Measurements from ENCODE around the gene ABTB2. TPM values are rescaled to one million over a fixed set of nuclear protein-coding genes. Genes with fewer than 3 reads are reported as not detected.

The ABTB2 gene
- total RNA-seq, 1 experiment from 2014 or later, result 3.6 TPM

- Mint-ChIP-seq H3K4me3 (ENCODE audit: unreplicated experiment) (no peak overlapping the region), H3K27me3 (ENCODE audit: insufficient read depth, unreplicated experiment) (no peaks in the 10 kb centered on the region), H3K36me3 (ENCODE audit: insufficient read depth, unreplicated experiment) (no peaks in the 10 kb centered on the region), H3K4me1 (ENCODE audit: low read depth, unreplicated experiment) (no peaks in the 10 kb centered on the region), H3K27ac (ENCODE audit: unreplicated experiment) (no peak overlapping the region), H3K9me3 (ENCODE audit: unreplicated experiment) (no peaks in the 10 kb centered on the region)
- CTCF ChIA-PET, result no interaction called here
- no peak for TF ChIP-seq CTCF (IDR thresholded peaks at IDR 0.05; ENCODE audit: insufficient read depth in 1 of 2, low read depth in 1 of 2, low read length in 1 of 2, severe bottlenecking in 1 of 2, unreplicated experiment in 1 of 2)
- Histone ChIP-seq H3K27me3 (replicated peaks; ENCODE audit: control insufficient read depth, insufficient read depth, low read length) (no peaks in the 10 kb centered on the region), H3K4me3 (ENCODE audit: low read depth, low read length) (no peak overlapping the region), H3K36me3 (ENCODE audit: control insufficient read depth, insufficient read depth, low read length) (no peaks in the 10 kb centered on the region), H3K4me1 (no peaks in the 10 kb centered on the region), H3K9me3 (no peaks in the 10 kb centered on the region)
- intact Hi-C loops (cut with micrococcal nuclease; ENCODE audit: unreplicated experiment), result loop anchor here (5.0 kb wide), 1 partner anchor 95 kb away; the partner anchor contains the start of gene ABTB2
- POLR2A ChIA-PET, result no interaction called here
- no TSS peak for BruUV-seq (replicated peaks)
- no peak for DNase-seq
Measured at GRCh38 chr11:34262531-34263081, 95.2 kb downstream of the ABTB2 start.

DNA sequence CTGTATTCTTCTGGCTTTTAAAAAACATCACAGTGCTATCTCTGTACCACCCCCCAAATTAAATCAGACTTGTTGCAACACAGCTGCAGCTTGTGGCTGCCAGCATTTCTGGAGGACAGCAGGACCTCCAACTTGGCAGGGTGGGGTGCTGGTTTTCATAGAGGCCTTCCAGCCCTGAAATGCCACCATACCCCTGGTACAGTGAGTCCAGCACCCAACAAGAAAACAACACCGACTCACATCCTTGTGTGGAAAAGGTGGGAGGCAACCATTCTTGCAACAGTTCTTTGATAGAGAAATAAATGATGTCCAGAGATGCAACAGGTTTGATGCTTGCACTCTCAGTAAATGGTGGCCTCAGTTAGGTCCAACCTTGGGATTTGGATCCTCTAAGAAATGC, 96.0 kb downstream of the ABTB2 start:
- Mint-ChIP-seq H3K27me3 (ENCODE audit: insufficient read depth, unreplicated experiment) (no peaks in the 10 kb centered on the region), H3K36me3 (ENCODE audit: insufficient read depth, unreplicated experiment) (no peaks in the 10 kb centered on the region), H3K27ac (ENCODE audit: unreplicated experiment) (no peak overlapping the region), H3K4me3 (ENCODE audit: unreplicated experiment) (no peak overlapping the region), H3K4me1 (ENCODE audit: low read depth, unreplicated experiment) (no peaks in the 10 kb centered on the region), H3K9me3 (ENCODE audit: unreplicated experiment) (no peaks in the 10 kb centered on the region)
- Histone ChIP-seq H3K27me3 (replicated peaks; ENCODE audit: control insufficient read depth, insufficient read depth, low read length) (no peaks in the 10 kb centered on the region), H3K36me3 (ENCODE audit: control insufficient read depth, insufficient read depth, low read length) (no peaks in the 10 kb centered on the region), H3K9me3 (no peaks in the 10 kb centered on the region), H3K4me1 (no peaks in the 10 kb centered on the region), H3K4me3 (ENCODE audit: low read depth, low read length) (no peak overlapping the region)
- ChIA-PET POLR2A (no interaction called here), CTCF (no interaction called here)
- intact Hi-C loops (cut with micrococcal nuclease; ENCODE audit: unreplicated experiment), result loop anchor here (5.0 kb wide), 1 partner anchor 95 kb away; the partner anchor contains the start of gene ABTB2
- no peak for DNase-seq
- BruUV-seq (replicated peaks), result no TSS peak
- TF ChIP-seq CTCF (IDR thresholded peaks at IDR 0.05; ENCODE audit: insufficient read depth in 1 of 2, low read depth in 1 of 2, low read length in 1 of 2, severe bottlenecking in 1 of 2, unreplicated experiment in 1 of 2), result no peak

DNA sequence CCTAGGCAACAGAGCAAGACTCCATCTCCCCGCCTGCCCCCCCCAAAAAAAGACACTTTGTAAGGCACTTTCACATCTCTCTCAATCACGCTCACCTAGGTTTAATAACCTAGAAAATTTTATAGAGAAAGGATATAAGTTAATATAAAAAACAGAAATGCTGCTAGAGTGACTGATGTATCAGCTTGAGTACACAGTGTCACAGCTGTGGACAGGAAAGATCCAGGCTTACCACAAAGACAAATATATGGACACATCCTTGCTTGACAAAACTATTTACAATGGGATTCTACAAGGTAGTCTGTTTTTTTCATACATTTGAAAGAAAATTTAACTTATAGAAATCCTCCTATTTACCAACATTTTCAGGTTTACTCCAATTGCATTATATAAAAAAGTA, 96.7 kb downstream of the ABTB2 start:
- Mint-ChIP-seq H3K4me1 (ENCODE audit: low read depth, unreplicated experiment) (no peaks in the 10 kb centered on the region), H3K27me3 (ENCODE audit: insufficient read depth, unreplicated experiment) (no peaks in the 10 kb centered on the region), H3K9me3 (ENCODE audit: unreplicated experiment) (no peaks in the 10 kb centered on the region), H3K36me3 (ENCODE audit: insufficient read depth, unreplicated experiment) (no peaks in the 10 kb centered on the region), H3K27ac (ENCODE audit: unreplicated experiment) (no peak overlapping the region), H3K4me3 (ENCODE audit: unreplicated experiment) (no peak overlapping the region)
- TF ChIP-seq CTCF (IDR thresholded peaks at IDR 0.05; ENCODE audit: insufficient read depth in 1 of 2, low read depth in 1 of 2, low read length in 1 of 2, severe bottlenecking in 1 of 2, unreplicated experiment in 1 of 2), result no peak
- no TSS peak for BruUV-seq (replicated peaks)
- POLR2A ChIA-PET, result no interaction called here
- no peak overlapping the region for H3K4me3 ChIP-seq (ENCODE audit: low read depth, low read length)
- intact Hi-C loops (cut with micrococcal nuclease; ENCODE audit: unreplicated experiment), result loop anchor here (5.0 kb wide), 1 partner anchor 96 kb away; the partner anchor contains the start of gene ABTB2
- no peaks in the 10 kb centered on the region for H3K9me3 ChIP-seq
- no peaks in the 10 kb centered on the region for H3K4me1 ChIP-seq
- no peaks in the 10 kb centered on the region for H3K27me3 ChIP-seq (replicated peaks; ENCODE audit: control insufficient read depth, insufficient read depth, low read length)
- CTCF ChIA-PET, result no interaction called here
- H3K36me3 ChIP-seq (ENCODE audit: control insufficient read depth, insufficient read depth, low read length), result no peaks in the 10 kb centered on the region
- no peak for DNase-seq

All from Caco-2 (cell line).